ENCODE results near the gene MYOZ3. TPM values are rescaled to one million over a fixed set of nuclear protein-coding genes. Genes with fewer than 3 reads are reported as not detected.
A peak's percentile ranks its signal among the peaks of the same experiment; 100 is the strongest.

Gene MYOZ3
- total RNA-seq, 1 experiment from 2014 or later = not detected

GRCh38 chr5:150648294-150649107 lies 12.6 kb upstream of the MYOZ3 start:
- H3K27ac Mint-ChIP-seq (ENCODE audit: unreplicated experiment) = no peak overlapping the region
- intact Hi-C loops (cut with micrococcal nuclease; ENCODE audit: unreplicated experiment) = no loop called here

DNA sequence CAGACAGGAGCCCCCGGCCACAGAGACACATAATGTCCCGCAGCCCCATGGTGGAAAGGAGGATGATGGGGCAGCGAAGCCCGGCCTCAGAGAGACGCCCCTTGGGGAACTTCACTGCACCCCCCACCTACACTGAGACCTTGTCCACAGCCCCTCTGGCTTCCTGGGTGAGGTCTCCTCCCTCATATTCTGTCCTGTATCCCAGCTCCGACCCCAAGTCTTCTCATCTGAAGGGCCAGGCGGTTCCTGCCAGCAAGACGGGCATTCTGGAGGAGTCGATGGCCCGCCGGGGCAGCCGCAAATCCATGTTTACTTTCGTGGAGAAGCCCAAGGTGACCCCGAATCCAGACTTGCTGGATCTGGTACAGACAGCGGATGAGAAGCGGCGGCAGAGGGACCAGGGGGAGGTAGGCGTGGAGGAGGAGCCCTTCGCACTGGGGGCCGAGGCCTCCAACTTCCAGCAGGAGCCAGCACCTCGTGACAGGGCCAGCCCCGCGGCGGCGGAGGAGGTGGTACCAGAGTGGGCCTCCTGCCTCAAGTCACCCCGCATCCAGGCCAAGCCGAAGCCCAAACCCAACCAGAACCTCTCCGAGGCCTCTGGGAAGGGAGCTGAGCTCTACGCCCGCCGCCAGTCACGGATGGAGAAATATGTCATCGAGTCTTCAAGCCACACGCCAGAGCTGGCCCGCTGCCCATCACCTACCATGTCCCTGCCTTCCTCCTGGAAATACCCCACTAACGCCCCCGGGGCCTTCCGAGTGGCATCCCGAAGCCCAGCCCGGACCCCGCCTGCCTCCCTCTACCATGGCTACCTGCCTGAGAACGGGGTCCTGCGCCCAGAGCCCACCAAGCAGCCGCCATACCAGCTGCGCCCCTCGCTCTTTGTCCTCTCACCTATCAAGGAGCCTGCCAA lies 11.7 kb upstream of the MYOZ3 start:
- Histone ChIP-seq H3K36me3 (ENCODE audit: control insufficient read depth, insufficient read depth, low read length) (no peaks in the 10 kb centered on the region), H3K9me3 (no peaks in the 10 kb centered on the region), H3K4me3 (ENCODE audit: low read depth, low read length) (no peak overlapping the region), H3K4me1 (peaks cover 3% of the 10 kb centered on the region), H3K27me3 (replicated peaks; ENCODE audit: control insufficient read depth, insufficient read depth, low read length) (no peaks in the 10 kb centered on the region)
- no peaks in the 10 kb centered on the region for H3K9me3 Mint-ChIP-seq (ENCODE audit: unreplicated experiment)
- no peak overlapping the region for H3K4me3 Mint-ChIP-seq (ENCODE audit: unreplicated experiment)
- ChIA-PET POLR2A (no interaction called here), CTCF (interaction anchor here (1.0 kb wide), 1 partner anchor 9 kb away, joined by 3 read pairs; the partner anchor contains the start of gene SYNPO)
- H3K4me1 Mint-ChIP-seq (ENCODE audit: low read depth, unreplicated experiment) = peaks cover 16% of the 10 kb centered on the region
- intact Hi-C loops (cut with micrococcal nuclease; ENCODE audit: unreplicated experiment) = no loop called here
- peaks cover 19% of the 10 kb centered on the region for H3K36me3 Mint-ChIP-seq (ENCODE audit: insufficient read depth, unreplicated experiment)
- BruUV-seq (replicated peaks) = no TSS peak
- H3K27me3 Mint-ChIP-seq (ENCODE audit: insufficient read depth, unreplicated experiment) = no peaks in the 10 kb centered on the region
- TF ChIP-seq, protein P1, sequence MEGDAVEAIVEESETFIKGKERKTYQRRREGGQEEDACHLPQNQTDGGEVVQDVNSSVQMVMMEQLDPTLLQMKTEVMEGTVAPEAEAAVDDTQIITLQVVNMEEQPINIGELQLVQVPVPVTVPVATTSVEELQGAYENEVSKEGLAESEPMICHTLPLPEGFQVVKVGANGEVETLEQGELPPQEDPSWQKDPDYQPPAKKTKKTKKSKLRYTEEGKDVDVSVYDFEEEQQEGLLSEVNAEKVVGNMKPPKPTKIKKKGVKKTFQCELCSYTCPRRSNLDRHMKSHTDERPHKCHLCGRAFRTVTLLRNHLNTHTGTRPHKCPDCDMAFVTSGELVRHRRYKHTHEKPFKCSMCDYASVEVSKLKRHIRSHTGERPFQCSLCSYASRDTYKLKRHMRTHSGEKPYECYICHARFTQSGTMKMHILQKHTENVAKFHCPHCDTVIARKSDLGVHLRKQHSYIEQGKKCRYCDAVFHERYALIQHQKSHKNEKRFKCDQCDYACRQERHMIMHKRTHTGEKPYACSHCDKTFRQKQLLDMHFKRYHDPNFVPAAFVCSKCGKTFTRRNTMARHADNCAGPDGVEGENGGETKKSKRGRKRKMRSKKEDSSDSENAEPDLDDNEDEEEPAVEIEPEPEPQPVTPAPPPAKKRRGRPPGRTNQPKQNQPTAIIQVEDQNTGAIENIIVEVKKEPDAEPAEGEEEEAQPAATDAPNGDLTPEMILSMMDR (IDR thresholded peaks at IDR 0.05; ENCODE audit: insufficient read depth in 1 of 2, low read depth in 1 of 2, low read length in 1 of 2, severe bottlenecking in 1 of 2, unreplicated experiment in 1 of 2) = no peak
- H3K27ac Mint-ChIP-seq (ENCODE audit: unreplicated experiment) = no peak overlapping the region
- DNase-seq = no peak

More at GRCh38 chr5:150648294-150649107, 12.6 kb upstream of the MYOZ3 start:
- Histone ChIP-seq H3K36me3 (ENCODE audit: control insufficient read depth, insufficient read depth, low read length) (no peaks in the 10 kb centered on the region), H3K4me3 (ENCODE audit: low read depth, low read length) (no peak overlapping the region), H3K27me3 (replicated peaks; ENCODE audit: control insufficient read depth, insufficient read depth, low read length) (no peaks in the 10 kb centered on the region), H3K4me1 (peaks cover 11% of the 10 kb centered on the region), H3K9me3 (no peaks in the 10 kb centered on the region)
- BruUV-seq (replicated peaks) = TSS peak; percentile 7
- no peaks in the 10 kb centered on the region for H3K27me3 Mint-ChIP-seq (ENCODE audit: insufficient read depth, unreplicated experiment)
- ChIA-PET POLR2A (no interaction called here), CTCF (interaction anchor here (1.0 kb wide), 1 partner anchor 8 kb away, joined by 3 read pairs; the partner anchor contains the start of gene SYNPO)
- H3K9me3 Mint-ChIP-seq (ENCODE audit: unreplicated experiment) = no peaks in the 10 kb centered on the region
- H3K4me1 Mint-ChIP-seq (ENCODE audit: low read depth, unreplicated experiment) = peaks cover 16% of the 10 kb centered on the region
- no peak for DNase-seq
- TF ChIP-seq, protein P1 (IDR thresholded peaks at IDR 0.05; ENCODE audit: insufficient read depth in 1 of 2, low read depth in 1 of 2, low read length in 1 of 2, severe bottlenecking in 1 of 2, unreplicated experiment in 1 of 2) = no peak
- H3K36me3 Mint-ChIP-seq (ENCODE audit: insufficient read depth, unreplicated experiment) = peaks cover 19% of the 10 kb centered on the region
- no peak overlapping the region for H3K4me3 Mint-ChIP-seq (ENCODE audit: unreplicated experiment)

Measured in Caco-2 (cell line).